Measurements from ENCODE around the gene CIAO2B.

GRCh38 chr16:66904428-66904845 lies 29.8 kb downstream of the CIAO2B start:
- no peak for TF ChIP-seq POLR2A (IDR thresholded peaks at IDR 0.05; ENCODE audit: low read depth, low read length)
- TF ChIP-seq JUN (IDR thresholded peaks at IDR 0.05; ENCODE audit: borderline replicate concordance, insufficient read depth, insufficient read length, low read depth) = no peak
- TF ChIP-seq CTCF (IDR thresholded peaks at IDR 0.05; ENCODE audit: extremely low read depth in 1 of 2, insufficient read depth in 1 of 2, low read depth in 1 of 2, low read length in 2 of 2) = no peak
- no peak for TF ChIP-seq EZH2 (IDR thresholded peaks at IDR 0.05; ENCODE audit: borderline replicate concordance, low read depth, low read length, severe bottlenecking)
